Nephron progenitor cell (in vitro differentiated cells): ENCODE results near the gene KRT25.
"Not testable (repeated sequence)": the region's sequence is repeated elsewhere in the genome, so short reads cannot be mapped to it uniquely, and the experiment has no call there.

Source experiments
- DNase-seq: peaks from one replicate; pipeline ENCODE4 v3.0.0; 2021
- H3K27ac Mint-ChIP-seq: 2 replicates; pipeline ENCODE4 v1.8.0; 2021; ENCODE audit warnings: mild to moderate bottlenecking, moderate library complexity, mixed read lengths
- H3K27me3 Mint-ChIP-seq: 2 replicates; pipeline ENCODE4 v1.8.0; 2021; ENCODE audit warnings: mild to moderate bottlenecking, low read depth, mixed read lengths; ENCODE audit not compliant: poor library complexity
- H3K36me3 Mint-ChIP-seq: 2 replicates; pipeline ENCODE4 v1.8.0; 2021; ENCODE audit warnings: low read depth, mixed read lengths
- H3K4me1 Mint-ChIP-seq: 2 replicates; pipeline ENCODE4 v1.8.0; 2021; ENCODE audit warnings: mixed read lengths
- H3K4me3 Mint-ChIP-seq: 2 replicates; pipeline ENCODE4 v1.8.0; 2021; ENCODE audit warnings: mild to moderate bottlenecking, moderate library complexity, mixed read lengths
- H3K9me3 Mint-ChIP-seq: 2 replicates; pipeline ENCODE4 v1.8.0; 2021; ENCODE audit warnings: mild to moderate bottlenecking, moderate library complexity, mixed read lengths
- TF ChIP-seq, protein P1 (sequence below): fragments of 200-600 bp; sonication (generic); IDR thresholded peaks from 2 replicates; pipeline ENCODE4 v1.5.0; 2021; ENCODE audit warnings: antibody characterized with exemption

KRT25 gene

DNA sequence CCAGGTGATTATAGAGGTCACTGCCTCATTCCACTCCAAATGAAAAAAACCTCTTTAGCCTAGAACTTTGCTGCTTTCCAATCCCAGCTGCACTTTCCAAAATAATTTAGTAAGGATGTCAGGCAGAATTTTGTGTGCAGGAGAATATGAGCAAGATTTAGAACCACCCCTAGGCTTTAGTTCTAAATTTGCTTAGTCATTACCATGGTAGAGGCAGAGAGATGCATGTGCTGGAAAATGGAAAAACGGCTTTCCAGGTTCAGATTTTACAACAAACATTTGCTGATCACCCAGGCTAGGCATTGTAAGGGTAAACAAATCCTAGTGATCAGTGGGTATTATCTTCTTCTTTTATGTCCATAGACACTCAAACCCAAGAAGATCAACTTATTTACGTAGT, 10.5 kb upstream of the KRT25 start:
- TF ChIP-seq, protein P1, sequence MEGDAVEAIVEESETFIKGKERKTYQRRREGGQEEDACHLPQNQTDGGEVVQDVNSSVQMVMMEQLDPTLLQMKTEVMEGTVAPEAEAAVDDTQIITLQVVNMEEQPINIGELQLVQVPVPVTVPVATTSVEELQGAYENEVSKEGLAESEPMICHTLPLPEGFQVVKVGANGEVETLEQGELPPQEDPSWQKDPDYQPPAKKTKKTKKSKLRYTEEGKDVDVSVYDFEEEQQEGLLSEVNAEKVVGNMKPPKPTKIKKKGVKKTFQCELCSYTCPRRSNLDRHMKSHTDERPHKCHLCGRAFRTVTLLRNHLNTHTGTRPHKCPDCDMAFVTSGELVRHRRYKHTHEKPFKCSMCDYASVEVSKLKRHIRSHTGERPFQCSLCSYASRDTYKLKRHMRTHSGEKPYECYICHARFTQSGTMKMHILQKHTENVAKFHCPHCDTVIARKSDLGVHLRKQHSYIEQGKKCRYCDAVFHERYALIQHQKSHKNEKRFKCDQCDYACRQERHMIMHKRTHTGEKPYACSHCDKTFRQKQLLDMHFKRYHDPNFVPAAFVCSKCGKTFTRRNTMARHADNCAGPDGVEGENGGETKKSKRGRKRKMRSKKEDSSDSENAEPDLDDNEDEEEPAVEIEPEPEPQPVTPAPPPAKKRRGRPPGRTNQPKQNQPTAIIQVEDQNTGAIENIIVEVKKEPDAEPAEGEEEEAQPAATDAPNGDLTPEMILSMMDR, result no peak
- peaks cover under 1% of the 10 kb centered on the region for H3K36me3 Mint-ChIP-seq
- H3K4me3 Mint-ChIP-seq, result no peak overlapping the region
- H3K27me3 Mint-ChIP-seq, result peaks cover 2% of the 10 kb centered on the region
- no peak overlapping the region for H3K27ac Mint-ChIP-seq
- no peaks in the 10 kb centered on the region for H3K4me1 Mint-ChIP-seq
- no peak for DNase-seq
- peaks cover 41% of the 10 kb centered on the region for H3K9me3 Mint-ChIP-seq

DNA sequence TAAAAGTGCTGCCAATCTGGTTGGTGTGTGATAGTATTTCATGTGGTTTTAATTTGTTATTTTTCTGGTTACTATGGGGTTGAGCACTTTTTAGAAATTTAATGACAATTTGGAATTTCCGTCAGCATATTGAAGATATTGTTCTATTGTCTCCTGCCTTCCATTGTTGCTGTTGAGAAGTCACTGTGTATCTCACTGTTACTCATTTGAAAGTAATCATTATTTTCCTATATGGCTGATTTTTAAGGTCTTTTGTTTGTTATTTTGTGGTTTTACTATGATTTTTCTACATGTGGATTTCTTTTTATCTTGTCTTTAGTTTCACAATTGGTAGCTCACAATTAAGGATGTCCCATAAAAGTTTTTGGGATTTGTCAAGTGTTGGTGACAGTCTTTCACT, 8.6 kb upstream of the KRT25 start:
- Mint-ChIP-seq H3K27me3 (peaks cover 2% of the 10 kb centered on the region), H3K9me3 (peaks cover 60% of the 10 kb centered on the region), H3K36me3 (peaks cover 4% of the 10 kb centered on the region), H3K27ac (no peak overlapping the region), H3K4me3 (no peak overlapping the region), H3K4me1 (no peaks in the 10 kb centered on the region)
- DNase-seq, result no peak
- TF ChIP-seq, protein P1, result no peak

DNA sequence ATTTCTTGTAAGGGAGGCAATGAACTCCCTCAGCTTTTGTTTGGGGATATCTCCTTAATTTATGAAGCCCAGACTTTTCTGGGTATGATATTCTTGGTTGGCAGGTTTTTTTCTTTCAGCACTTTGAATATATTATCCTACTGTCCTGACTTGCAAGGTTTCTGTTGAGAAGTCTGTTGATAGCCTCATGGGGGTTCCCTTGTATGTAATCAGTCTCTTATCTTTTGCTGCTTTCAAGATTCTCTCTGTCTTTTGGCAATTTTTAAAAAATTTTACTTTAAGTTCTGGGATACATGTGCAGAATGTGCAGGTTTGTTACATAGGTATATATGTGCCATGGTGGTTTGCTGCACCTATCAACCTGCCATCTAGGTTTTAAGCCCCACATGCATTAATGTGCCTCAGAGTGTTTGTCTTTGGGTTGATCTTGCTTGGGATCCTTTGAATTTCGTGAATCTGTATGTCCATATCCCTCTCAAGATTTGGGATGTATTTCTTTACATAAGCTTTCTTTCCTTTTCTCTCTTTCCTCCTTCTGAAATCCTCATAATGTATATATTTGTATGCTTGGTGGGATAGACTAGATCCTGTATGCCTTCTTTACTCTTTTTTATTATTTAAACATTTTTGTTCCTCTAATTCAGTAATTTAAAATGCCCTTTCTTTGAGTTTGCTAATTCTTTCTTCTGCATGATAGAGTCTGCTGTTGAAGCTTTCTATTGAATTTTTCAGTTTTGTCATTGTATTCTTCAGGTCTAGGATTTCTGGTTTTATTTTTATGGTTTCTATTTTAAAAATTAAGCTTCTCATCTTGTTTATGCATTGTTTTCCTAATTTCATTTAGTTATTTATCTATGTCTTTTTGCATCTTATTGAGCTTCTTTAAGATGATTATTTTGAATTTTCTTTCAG, 5.2 kb upstream of the KRT25 start:
- H3K4me3 Mint-ChIP-seq, result no peak overlapping the region
- H3K9me3 Mint-ChIP-seq, result peaks cover 76% of the 10 kb centered on the region
- TF ChIP-seq, protein P1, result no peak
- H3K36me3 Mint-ChIP-seq, result peaks cover 4% of the 10 kb centered on the region
- no peak for DNase-seq
- H3K27me3 Mint-ChIP-seq, result peaks cover 9% of the 10 kb centered on the region
- no peaks in the 10 kb centered on the region for H3K4me1 Mint-ChIP-seq
- H3K27ac Mint-ChIP-seq, result no peak overlapping the region

DNA sequence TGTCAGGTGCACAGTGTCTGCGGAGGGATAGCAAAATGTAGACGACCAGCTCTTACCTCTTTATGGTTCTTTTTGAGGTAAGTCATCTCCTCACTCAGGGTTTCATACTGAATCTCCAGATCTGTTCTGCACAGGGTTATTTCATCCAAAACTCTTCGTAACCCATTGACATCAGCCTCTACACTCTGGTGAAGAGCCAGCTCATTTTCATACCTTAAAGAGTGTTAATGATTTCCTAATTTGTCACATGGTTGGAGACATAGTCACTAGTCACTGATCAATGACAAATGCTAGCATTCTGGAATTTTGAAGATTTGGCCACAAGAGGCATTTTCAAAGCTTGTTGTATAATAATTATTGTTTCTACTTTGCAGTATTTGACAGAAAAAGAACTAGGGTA, 1.3 kb downstream of the KRT25 start:
- Mint-ChIP-seq H3K27ac (no peak overlapping the region), H3K9me3 (peaks cover 16% of the 10 kb centered on the region), H3K36me3 (no peaks in the 10 kb centered on the region), H3K27me3 (peaks cover 32% of the 10 kb centered on the region), H3K4me3 (no peak overlapping the region), H3K4me1 (no peaks in the 10 kb centered on the region)
- TF ChIP-seq, protein P1, result no peak
- no peak for DNase-seq

DNA sequence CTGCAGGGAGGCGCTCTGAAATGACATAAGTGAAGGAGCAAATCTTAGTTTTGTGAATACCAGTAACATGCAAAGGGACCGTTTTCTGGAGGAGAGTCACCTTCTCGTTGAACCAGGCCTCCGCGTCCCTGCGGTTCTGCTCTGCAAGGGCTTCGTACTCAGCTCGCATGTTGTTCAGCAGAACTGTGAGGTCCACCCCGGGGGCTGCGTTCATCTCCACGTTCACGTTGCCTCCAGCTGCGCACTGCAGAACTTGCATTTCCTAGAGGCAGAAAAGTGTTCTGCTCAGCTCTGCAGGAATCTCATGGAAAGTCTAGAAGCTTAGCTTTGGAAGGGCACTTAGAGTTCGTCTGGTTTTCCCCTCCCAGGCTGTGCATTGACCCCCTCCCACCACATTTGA, 4.1 kb downstream of the KRT25 start:
- TF ChIP-seq, protein P1, result no peak
- Mint-ChIP-seq H3K9me3 (no peaks in the 10 kb centered on the region), H3K4me3 (no peak overlapping the region), H3K27me3 (peaks cover 31% of the 10 kb centered on the region), H3K27ac (peak overlapping the region; percentile 48), H3K36me3 (no peaks in the 10 kb centered on the region), H3K4me1 (no peaks in the 10 kb centered on the region)
- DNase-seq, result no peak

DNA sequence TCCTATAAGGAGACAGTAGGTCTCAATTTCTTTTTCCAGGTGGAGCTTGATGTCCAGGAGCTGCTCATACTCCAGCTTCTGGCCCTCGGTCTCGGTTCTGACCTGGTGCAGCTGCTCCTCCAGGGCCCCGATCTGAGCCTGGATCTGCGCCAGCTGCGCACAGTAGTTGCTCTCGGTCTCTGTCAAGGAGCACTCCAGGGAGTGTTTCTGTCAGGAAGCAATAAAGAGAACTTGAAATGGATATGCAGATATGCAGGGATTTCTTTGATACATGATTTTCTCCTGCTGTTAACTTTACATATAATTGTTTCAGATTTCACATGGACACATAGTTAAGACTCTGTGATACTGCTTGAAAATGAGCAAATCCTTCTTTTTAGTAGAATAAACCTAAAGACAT, 4.7 kb downstream of the KRT25 start:
- Mint-ChIP-seq H3K4me3 (no peak overlapping the region), H3K27me3 (peaks cover 36% of the 10 kb centered on the region)

DNA sequence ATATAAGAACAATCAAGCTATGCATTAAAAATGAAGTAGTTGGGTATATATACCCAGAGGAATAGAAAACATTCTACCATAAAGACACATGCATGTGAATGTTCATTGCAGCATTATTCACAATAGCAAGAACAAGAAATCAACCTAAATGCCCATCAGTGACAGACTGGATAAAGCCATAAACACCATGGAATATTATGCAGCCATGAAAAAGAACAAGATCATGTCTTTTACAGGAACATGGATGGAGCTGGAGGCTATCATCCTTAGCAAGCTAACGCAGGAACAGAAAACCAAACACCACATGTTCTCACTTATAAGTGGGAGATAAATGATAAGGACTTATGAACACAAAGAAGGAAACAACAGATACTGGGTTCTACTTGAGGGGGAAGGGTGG, 6.5 kb downstream of the KRT25 start:
- H3K27me3 Mint-ChIP-seq, result peaks cover 45% of the 10 kb centered on the region
- H3K4me1 Mint-ChIP-seq, H3K4me3 Mint-ChIP-seq, H3K36me3 Mint-ChIP-seq, H3K9me3 Mint-ChIP-seq, H3K27ac Mint-ChIP-seq, DNase-seq: not testable (repeated sequence)

More for the DNA sequence above, 4.7 kb downstream of the KRT25 start:
- DNase-seq, result no peak
- TF ChIP-seq, protein P1, result no peak
- H3K4me1 Mint-ChIP-seq, result no peaks in the 10 kb centered on the region
- no peaks in the 10 kb centered on the region for H3K36me3 Mint-ChIP-seq
- no peak overlapping the region for H3K27ac Mint-ChIP-seq
- H3K9me3 Mint-ChIP-seq, result no peaks in the 10 kb centered on the region
